ENCODE results near the gene AKR1C3.
"Not testable (repeated sequence)": the region's sequence is repeated elsewhere in the genome, so short reads cannot be mapped to it uniquely, and the experiment has no call there.

The AKR1C3 gene

GRCh38 chr10:5094265-5095205 lies at the start of gene AKR1C3:
Gene AKR1C3, plus strand, starts transcription at chr10:5094414. Its CDS starts 31 bp downstream, at chr10:5094445.
- peak; percentile 7 for DNase-seq (ENCODE audit: low read depth, low spot score)

DNA sequence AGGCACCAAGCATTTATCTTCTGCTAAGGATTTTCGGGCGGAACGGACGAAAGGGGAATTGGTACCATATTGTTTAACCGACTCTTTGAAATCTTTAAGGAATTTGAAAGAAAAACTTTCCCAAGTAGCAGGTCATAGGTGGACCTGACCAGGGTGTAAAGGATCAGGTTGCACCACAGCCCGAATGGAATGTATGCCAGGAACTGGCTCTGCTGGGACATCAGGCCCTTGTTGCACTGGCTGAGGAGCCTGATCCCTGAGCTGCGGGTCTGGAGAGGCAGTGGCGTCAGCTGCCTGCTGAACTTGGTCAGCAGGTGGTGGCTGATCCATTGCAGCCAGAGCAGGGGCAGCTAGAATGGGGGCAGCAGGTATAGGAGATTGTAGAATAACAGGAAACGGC lies 49.1 kb upstream of the AKR1C3 start:
- DNase-seq (ENCODE audit: low read depth, low spot score), result no peak

DNA sequence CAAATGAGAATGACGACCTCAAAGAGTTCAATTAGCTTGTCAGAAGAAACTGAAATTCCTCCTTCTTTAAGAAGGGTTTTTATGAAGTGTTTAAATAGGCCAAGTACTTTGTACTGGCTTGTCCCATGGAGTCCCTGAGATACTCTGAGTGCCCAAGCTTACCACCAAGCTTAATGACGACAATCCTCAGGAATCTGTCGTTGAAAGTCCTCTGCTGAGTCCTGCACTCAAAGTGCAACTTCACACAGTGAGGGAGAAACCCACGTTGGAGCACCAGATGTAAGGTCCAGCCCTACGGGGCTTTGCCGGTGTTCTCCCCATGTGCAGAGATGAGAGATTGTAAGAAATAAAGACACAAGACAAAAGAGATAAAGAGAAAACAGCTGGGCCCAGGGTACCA lies 47.8 kb upstream of the AKR1C3 start:
- DNase-seq (ENCODE audit: low read depth, low spot score), result no peak

- DNase-seq (ENCODE audit: low read depth, low spot score), result not testable (repeated sequence)
Measured at GRCh38 chr10:5047055-5047454, 47.2 kb upstream of the AKR1C3 start.

GRCh38 chr10:5047912-5048628 lies 46.1 kb upstream of the AKR1C3 start:
- no peak for DNase-seq (ENCODE audit: low read depth, low spot score)

DNA sequence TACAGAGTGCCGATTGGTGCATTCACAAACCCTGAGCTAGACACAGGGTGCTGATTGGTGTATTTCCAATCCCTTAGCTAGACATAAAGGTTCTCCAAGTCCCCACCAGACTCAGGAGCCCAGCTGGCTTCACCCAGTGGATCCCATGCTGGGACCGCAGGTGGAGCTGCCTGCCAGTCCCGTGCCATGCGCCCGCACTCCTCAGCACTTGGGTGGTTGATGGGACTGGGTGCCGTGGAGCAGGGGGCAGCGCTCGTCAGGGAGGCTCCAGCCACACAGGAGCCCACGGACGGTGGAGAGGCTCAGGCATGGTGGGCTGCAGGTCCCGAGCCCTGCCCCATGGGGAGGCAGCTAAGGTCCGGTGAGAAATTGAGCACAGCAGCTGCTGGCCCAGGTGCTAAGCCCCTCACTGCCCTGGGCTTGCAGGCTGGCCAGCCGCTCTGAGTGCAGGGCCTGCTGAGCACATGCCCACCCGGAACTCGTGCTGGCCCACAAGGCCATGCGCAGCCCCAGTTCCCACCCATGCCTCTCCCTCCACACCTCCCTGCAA lies 41.2 kb upstream of the AKR1C3 start:
- not testable (repeated sequence) for DNase-seq (ENCODE audit: low read depth, low spot score)

- not testable (repeated sequence) for DNase-seq (ENCODE audit: low read depth, low spot score)
Measured at GRCh38 chr10:5054831-5055230, 39.4 kb upstream of the AKR1C3 start.

- not testable (repeated sequence) for DNase-seq (ENCODE audit: low read depth, low spot score)
Measured at GRCh38 chr10:5059267-5059666, 34.9 kb upstream of the AKR1C3 start.

DNA sequence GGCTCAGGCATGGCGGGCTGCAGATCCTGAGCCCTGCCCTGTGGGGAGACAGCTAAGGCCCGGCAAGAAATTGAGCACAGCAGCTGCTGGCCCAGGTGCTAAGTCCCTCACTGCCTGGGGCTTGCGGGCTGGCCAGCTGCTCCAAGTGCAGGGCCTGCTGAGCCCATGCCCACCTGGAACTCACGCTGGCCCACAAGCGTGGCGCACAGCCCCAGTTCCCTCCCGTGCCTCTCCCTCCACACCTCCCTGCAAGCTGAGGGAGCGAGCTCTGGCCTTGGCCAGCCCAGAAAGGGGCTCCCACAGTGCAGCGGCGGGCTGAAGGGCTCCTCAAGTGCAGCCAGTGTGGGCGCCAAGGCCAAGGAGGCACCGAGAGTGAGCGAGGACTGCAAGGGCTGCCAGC lies 33.4 kb upstream of the AKR1C3 start:
- not testable (repeated sequence) for DNase-seq (ENCODE audit: low read depth, low spot score)

GRCh38 chr10:5064656-5065055 lies 29.6 kb upstream of the AKR1C3 start:
- DNase-seq (ENCODE audit: low read depth, low spot score), result no peak

- DNase-seq (ENCODE audit: low read depth, low spot score), result no peak
Measured at GRCh38 chr10:5068274-5068984, 25.8 kb upstream of the AKR1C3 start.

GRCh38 chr10:5070648-5071410 lies 23.4 kb upstream of the AKR1C3 start:
- no peak for DNase-seq (ENCODE audit: low read depth, low spot score)

DNA sequence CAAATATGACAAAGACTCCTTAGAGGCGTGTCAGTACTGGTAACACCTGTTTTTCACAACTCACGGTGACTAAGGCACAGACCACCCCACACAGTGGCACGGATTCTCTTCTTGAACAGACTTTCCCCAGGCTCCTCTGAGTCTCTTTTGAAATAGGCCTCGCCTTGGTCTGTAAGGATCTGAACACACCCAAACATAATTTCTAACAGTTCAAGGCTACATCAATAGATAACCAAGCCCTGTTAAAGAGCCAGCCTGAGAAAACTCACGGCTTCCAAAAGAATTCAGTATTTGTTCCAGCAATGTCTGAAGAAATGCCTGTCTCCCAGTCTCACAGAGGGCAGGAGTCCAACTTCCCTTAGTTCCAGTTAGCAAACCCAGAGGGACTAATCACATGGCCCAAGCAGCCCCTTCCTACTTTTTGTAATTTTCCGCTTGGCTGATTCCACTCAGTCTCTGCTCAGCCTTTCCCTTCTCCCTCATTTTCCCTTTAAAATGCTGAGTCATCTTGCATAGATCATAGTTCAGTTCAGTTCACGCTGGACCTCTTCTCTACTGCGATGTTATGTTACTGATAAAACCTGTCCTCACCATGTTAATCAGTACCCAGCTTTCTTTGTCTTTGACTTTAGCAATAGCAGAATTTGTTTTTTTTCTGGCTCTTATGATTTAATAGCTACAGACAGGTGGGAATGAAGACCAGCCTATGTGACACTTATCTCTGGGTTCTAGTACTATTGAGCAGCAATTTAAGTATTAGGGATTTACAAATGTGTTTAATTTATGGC lies 22.6 kb upstream of the AKR1C3 start:
- no peak for DNase-seq (ENCODE audit: low read depth, low spot score)

- DNase-seq (ENCODE audit: low read depth, low spot score), result no peak
Measured at GRCh38 chr10:5073659-5074058, 20.6 kb upstream of the AKR1C3 start.

DNA sequence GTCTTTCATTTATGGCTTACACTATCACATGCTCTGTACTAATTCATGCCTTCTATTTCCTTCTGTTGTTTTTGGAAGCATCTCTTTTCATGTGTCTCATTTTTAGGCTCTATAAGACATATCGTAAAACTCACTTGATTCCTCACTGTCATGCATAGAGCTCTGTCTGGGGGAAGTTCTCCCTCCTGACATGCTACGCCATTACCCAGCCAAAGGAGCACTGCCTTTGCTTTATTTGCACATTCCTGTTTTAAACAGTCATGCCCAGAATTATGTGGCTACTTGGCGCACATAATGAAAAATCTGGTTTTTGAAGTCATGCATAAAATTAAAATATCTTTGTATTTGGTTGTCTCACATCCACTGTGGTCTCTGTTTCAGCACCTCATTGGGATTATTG lies 17.6 kb upstream of the AKR1C3 start:
- DNase-seq (ENCODE audit: low read depth, low spot score), result no peak

- no peak for DNase-seq (ENCODE audit: low read depth, low spot score)
Measured at GRCh38 chr10:5078547-5079180, 15.6 kb upstream of the AKR1C3 start.

- DNase-seq (ENCODE audit: low read depth, low spot score), result no peak
Measured at GRCh38 chr10:5079306-5079830, 14.8 kb upstream of the AKR1C3 start.

DNA sequence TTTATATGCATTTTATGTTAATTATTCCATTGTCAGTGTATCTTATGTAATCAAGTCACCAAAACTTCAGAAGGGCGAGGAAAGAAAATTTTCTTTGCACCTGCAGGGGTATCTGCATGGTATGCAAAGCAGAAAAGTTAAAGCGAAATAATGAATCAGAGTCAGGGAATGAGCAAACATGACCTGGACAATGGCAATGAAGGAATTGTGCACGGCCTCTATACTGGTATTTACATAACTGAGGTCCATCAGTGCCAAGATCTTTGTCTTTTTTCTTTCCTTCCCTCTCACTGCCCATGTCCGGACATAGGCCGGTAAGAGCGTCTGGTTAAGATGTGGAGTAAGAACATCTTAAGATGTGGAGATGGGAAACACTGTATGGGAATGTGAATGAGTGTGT lies 14.4 kb upstream of the AKR1C3 start:
- no peak for DNase-seq (ENCODE audit: low read depth, low spot score)

DNA sequence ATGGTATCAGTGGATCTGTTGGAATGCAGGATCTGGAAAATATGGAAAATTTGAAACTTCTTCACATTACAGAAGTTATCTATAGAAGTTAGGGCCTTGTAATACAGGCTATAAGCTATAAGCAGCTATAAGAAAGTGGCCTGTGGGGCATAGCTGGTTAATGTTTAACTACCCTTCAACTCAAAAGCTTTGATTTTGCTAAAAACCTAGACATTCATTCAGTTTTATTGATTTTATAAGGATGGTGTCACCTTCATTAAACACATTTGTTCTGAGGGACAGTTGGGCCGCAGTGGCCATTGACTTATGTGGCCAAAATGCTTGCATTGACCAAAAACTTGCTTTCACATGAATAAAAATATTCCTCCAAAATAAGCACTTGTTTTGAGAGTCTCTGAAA lies 13.1 kb upstream of the AKR1C3 start:
- no peak for DNase-seq (ENCODE audit: low read depth, low spot score)

Data from iPS DF 19.7 (cell line).